ENCODE results near the gene AGBL4.

DNA sequence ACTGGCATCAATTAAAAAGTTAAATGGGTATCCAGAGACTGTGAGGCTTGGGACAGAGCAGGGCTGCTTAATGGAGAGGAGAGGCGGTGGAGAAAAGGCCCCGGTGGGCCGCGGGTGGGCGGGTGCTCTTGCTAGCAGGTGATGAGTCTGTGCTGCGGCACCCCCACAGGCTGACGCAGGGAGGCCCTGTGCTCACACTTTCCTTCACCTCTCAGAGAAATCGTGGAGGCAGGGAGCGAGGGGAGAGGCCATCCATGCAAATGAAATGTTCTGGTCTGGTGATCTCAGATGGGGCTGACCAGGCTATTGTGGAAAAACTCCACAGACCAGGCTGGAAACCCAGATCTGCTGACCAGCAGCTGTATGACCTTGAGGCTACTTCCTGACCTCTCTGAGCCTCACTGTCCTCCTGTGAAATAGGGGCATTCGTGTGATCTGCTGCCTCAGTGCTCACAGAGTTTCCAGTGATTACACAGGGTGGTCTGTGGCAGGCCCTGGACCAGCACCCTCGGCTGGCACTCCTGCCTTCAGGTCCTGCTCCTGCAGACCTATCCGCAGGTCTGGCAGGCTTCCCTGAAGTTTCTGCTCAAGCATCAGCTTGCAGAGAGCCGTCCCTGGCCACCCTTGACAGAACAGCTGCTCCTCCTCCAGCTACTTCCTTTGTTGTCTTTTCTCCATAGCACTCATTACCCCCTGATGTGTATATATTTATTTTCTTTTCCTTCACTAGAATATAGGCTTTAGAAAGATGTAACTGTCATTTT, 1336.3 kb downstream of the AGBL4 start:
- TF ChIP-seq, protein P1, sequence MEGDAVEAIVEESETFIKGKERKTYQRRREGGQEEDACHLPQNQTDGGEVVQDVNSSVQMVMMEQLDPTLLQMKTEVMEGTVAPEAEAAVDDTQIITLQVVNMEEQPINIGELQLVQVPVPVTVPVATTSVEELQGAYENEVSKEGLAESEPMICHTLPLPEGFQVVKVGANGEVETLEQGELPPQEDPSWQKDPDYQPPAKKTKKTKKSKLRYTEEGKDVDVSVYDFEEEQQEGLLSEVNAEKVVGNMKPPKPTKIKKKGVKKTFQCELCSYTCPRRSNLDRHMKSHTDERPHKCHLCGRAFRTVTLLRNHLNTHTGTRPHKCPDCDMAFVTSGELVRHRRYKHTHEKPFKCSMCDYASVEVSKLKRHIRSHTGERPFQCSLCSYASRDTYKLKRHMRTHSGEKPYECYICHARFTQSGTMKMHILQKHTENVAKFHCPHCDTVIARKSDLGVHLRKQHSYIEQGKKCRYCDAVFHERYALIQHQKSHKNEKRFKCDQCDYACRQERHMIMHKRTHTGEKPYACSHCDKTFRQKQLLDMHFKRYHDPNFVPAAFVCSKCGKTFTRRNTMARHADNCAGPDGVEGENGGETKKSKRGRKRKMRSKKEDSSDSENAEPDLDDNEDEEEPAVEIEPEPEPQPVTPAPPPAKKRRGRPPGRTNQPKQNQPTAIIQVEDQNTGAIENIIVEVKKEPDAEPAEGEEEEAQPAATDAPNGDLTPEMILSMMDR (IDR thresholded peaks at IDR 0.05; ENCODE audit: borderline replicate concordance, extremely low read depth, low read length, poor library complexity, severe bottlenecking) = no peak
- TF ChIP-seq EZH2 (IDR thresholded peaks at IDR 0.05; ENCODE audit: borderline replicate concordance, low read depth, low read length, severe bottlenecking) = no peak
